Measurements from ENCODE around the gene SLC25A52. TPM values are rescaled to one million over a fixed set of nuclear protein-coding genes. Genes with fewer than 3 reads are reported as not detected.

Gene SLC25A52
- total and polyA plus RNA-seq, 9 of the 15 experiments (the other 6 are each of a cell fraction or from before 2014, with no cell fraction given) = not detected

GRCh38 chr18:31738460-31739407, 21.9 kb downstream of the SLC25A52 start (continued):
- TF ChIP-seq, protein P1, sequence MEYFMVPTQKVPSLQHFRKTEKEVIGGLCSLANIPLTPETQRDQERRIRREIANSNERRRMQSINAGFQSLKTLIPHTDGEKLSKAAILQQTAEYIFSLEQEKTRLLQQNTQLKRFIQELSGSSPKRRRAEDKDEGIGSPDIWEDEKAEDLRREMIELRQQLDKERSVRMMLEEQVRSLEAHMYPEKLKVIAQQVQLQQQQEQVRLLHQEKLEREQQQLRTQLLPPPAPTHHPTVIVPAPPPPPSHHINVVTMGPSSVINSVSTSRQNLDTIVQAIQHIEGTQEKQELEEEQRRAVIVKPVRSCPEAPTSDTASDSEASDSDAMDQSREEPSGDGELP (CRISPR knock-in tag; IDR thresholded peaks at IDR 0.05; ENCODE audit: borderline replicate concordance) = peak; percentile 69
- TF ChIP-seq RBM22 (IDR thresholded peaks at IDR 0.05; ENCODE audit: low read depth, low read length, poor library complexity, severe bottlenecking) (no peak), ZNF766 (CRISPR knock-in tag; conservative IDR thresholded peaks at IDR 0.05) (0 out of 2 replicates have a peak, but pooled peaks have one; percentile 45), ZKSCAN1 (IDR thresholded peaks at IDR 0.05; ENCODE audit: low read depth, low read length) (no peak), ATF4 (CRISPR knock-in tag; IDR thresholded peaks at IDR 0.05) (no peak), MYBL2 (IDR thresholded peaks at IDR 0.05; ENCODE audit: low read depth) (peak; percentile 92), MYBL2 (CRISPR knock-in tag; IDR thresholded peaks at IDR 0.05; ENCODE audit: borderline replicate concordance) (no peak), ZNF133 (CRISPR knock-in tag; IDR thresholded peaks at IDR 0.05) (no peak), ZNF316 (IDR thresholded peaks at IDR 0.05) (peak; percentile 80), TCF3 (CRISPR knock-in tag; IDR thresholded peaks at IDR 0.05) (peak; percentile 75)
- TF ChIP-seq, protein P2, sequence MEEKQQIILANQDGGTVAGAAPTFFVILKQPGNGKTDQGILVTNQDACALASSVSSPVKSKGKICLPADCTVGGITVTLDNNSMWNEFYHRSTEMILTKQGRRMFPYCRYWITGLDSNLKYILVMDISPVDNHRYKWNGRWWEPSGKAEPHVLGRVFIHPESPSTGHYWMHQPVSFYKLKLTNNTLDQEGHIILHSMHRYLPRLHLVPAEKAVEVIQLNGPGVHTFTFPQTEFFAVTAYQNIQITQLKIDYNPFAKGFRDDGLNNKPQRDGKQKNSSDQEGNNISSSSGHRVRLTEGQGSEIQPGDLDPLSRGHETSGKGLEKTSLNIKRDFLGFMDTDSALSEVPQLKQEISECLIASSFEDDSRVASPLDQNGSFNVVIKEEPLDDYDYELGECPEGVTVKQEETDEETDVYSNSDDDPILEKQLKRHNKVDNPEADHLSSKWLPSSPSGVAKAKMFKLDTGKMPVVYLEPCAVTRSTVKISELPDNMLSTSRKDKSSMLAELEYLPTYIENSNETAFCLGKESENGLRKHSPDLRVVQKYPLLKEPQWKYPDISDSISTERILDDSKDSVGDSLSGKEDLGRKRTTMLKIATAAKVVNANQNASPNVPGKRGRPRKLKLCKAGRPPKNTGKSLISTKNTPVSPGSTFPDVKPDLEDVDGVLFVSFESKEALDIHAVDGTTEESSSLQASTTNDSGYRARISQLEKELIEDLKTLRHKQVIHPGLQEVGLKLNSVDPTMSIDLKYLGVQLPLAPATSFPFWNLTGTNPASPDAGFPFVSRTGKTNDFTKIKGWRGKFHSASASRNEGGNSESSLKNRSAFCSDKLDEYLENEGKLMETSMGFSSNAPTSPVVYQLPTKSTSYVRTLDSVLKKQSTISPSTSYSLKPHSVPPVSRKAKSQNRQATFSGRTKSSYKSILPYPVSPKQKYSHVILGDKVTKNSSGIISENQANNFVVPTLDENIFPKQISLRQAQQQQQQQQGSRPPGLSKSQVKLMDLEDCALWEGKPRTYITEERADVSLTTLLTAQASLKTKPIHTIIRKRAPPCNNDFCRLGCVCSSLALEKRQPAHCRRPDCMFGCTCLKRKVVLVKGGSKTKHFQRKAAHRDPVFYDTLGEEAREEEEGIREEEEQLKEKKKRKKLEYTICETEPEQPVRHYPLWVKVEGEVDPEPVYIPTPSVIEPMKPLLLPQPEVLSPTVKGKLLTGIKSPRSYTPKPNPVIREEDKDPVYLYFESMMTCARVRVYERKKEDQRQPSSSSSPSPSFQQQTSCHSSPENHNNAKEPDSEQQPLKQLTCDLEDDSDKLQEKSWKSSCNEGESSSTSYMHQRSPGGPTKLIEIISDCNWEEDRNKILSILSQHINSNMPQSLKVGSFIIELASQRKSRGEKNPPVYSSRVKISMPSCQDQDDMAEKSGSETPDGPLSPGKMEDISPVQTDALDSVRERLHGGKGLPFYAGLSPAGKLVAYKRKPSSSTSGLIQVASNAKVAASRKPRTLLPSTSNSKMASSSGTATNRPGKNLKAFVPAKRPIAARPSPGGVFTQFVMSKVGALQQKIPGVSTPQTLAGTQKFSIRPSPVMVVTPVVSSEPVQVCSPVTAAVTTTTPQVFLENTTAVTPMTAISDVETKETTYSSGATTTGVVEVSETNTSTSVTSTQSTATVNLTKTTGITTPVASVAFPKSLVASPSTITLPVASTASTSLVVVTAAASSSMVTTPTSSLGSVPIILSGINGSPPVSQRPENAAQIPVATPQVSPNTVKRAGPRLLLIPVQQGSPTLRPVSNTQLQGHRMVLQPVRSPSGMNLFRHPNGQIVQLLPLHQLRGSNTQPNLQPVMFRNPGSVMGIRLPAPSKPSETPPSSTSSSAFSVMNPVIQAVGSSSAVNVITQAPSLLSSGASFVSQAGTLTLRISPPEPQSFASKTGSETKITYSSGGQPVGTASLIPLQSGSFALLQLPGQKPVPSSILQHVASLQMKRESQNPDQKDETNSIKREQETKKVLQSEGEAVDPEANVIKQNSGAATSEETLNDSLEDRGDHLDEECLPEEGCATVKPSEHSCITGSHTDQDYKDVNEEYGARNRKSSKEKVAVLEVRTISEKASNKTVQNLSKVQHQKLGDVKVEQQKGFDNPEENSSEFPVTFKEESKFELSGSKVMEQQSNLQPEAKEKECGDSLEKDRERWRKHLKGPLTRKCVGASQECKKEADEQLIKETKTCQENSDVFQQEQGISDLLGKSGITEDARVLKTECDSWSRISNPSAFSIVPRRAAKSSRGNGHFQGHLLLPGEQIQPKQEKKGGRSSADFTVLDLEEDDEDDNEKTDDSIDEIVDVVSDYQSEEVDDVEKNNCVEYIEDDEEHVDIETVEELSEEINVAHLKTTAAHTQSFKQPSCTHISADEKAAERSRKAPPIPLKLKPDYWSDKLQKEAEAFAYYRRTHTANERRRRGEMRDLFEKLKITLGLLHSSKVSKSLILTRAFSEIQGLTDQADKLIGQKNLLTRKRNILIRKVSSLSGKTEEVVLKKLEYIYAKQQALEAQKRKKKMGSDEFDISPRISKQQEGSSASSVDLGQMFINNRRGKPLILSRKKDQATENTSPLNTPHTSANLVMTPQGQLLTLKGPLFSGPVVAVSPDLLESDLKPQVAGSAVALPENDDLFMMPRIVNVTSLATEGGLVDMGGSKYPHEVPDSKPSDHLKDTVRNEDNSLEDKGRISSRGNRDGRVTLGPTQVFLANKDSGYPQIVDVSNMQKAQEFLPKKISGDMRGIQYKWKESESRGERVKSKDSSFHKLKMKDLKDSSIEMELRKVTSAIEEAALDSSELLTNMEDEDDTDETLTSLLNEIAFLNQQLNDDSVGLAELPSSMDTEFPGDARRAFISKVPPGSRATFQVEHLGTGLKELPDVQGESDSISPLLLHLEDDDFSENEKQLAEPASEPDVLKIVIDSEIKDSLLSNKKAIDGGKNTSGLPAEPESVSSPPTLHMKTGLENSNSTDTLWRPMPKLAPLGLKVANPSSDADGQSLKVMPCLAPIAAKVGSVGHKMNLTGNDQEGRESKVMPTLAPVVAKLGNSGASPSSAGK (IDR thresholded peaks at IDR 0.05) = peak; percentile 70
- TF ChIP-seq, protein P3, sequence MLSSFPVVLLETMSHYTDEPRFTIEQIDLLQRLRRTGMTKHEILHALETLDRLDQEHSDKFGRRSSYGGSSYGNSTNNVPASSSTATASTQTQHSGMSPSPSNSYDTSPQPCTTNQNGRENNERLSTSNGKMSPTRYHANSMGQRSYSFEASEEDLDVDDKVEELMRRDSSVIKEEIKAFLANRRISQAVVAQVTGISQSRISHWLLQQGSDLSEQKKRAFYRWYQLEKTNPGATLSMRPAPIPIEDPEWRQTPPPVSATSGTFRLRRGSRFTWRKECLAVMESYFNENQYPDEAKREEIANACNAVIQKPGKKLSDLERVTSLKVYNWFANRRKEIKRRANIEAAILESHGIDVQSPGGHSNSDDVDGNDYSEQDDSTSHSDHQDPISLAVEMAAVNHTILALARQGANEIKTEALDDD (IDR thresholded peaks at IDR 0.05) = peak; percentile 74

All from K562 (cell line).